ENCODE results near the gene OSBPL6. TPM values are rescaled to one million over a fixed set of nuclear protein-coding genes. Genes with fewer than 3 reads are reported as not detected.
"Not testable (repeated sequence)": the region's sequence is repeated elsewhere in the genome, so short reads cannot be mapped to it uniquely, and the experiment has no call there.

Gene OSBPL6
- total and polyA plus RNA-seq, 4 experiments from 2014 or later, result 0.14 to 0.49 (median 0.34) TPM

DNA sequence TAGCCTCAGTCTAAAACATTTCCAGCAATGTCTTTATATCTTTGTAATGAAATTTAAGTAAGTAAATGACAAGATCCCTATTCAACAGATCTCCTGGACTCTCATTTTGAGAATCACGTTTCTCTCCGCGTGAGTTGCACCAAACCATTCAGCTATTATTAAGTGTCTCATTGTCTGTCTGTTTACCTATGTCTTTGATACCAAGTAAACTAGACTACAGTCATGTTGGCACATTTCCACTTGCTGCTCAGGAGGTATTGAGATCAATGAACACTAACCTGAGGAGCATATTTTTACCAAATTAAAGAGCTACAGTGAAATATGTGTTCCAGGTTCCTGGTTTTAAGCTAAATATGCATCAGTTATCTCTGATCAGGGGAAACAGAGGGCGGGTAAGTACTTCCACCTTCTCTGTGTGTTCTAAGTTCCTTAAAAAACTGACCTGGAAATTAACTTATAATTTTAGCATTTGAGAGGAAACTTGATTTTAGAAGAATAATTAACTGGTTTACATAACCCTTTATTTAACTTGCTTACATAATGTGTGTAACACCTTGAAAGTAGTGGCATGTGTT is 125.8 kb downstream of the OSBPL6 start:
- Histone ChIP-seq H3K36me3 (ENCODE audit: insufficient read depth, low read length) (no peaks in the 10 kb centered on the region), H3K4me1 (ENCODE audit: insufficient read depth, low read length) (no peaks in the 10 kb centered on the region), H3K9me3 (ENCODE audit: control insufficient read depth in 1 of 2, low read length in 2 of 2) (no peaks in the 10 kb centered on the region), H3K4me3 (ENCODE audit: low read length in 2 of 2) (no peak overlapping the region), H3K27ac (ENCODE audit: low read depth, low read length) (no peak overlapping the region), H3K27me3 (ENCODE audit: insufficient read depth, low read length) (no peaks in the 10 kb centered on the region)
- Mint-ChIP-seq H3K27ac (no peak overlapping the region), H3K27me3 (peaks cover 12 to 14% of the 10 kb centered on the region in 2 donors), H3K4me1 (no peaks in the 10 kb centered on the region), H3K4me3 (no peak overlapping the region), H3K36me3 (no peaks in the 10 kb centered on the region), H3K9me3 (no peaks in the 10 kb centered on the region)
- ChIA-PET POLR2A (ENCODE audit: partially characterized antibody) (no interaction called here), CTCF (ENCODE audit: partially characterized antibody) (interaction anchor here (1.4 kb wide), 1 partner anchor 14 kb away, joined by 3 read pairs; no protein-coding TSS in a partner anchor)
- intact Hi-C loops (cut with micrococcal nuclease), result no loop called here
- DNase-seq, result no peak

- CTCF ChIA-PET (ENCODE audit: partially characterized antibody), result no interaction called here
- Histone ChIP-seq H3K4me1 (ENCODE audit: insufficient read depth, low read length) (no peaks in the 10 kb centered on the region), H3K9me3 (ENCODE audit: control insufficient read depth in 1 of 2, low read length in 2 of 2) (no peaks in the 10 kb centered on the region), H3K36me3 (ENCODE audit: insufficient read depth, low read length) (no peaks in the 10 kb centered on the region), H3K27ac (ENCODE audit: low read depth, low read length) (no peak overlapping the region), H3K27me3 (ENCODE audit: insufficient read depth, low read length) (no peaks in the 10 kb centered on the region), H3K4me3 (ENCODE audit: low read length in 2 of 2) (no peak overlapping the region)
- peaks cover 13 to 22% of the 10 kb centered on the region in 2 donors for H3K27me3 Mint-ChIP-seq
- no peaks in the 10 kb centered on the region for H3K36me3 Mint-ChIP-seq
- POLR2A ChIA-PET (ENCODE audit: partially characterized antibody), result no interaction called here
- intact Hi-C loops (cut with micrococcal nuclease), result no loop called here
- H3K9me3 Mint-ChIP-seq, result no peaks in the 10 kb centered on the region
- H3K4me3 Mint-ChIP-seq, result no peak overlapping the region
- DNase-seq, result no peak
- no peaks in the 10 kb centered on the region for H3K4me1 Mint-ChIP-seq
- H3K27ac Mint-ChIP-seq, result no peak overlapping the region
Observed at GRCh38 chr2:178322068-178322467, 127.8 kb downstream of the OSBPL6 start.

DNA sequence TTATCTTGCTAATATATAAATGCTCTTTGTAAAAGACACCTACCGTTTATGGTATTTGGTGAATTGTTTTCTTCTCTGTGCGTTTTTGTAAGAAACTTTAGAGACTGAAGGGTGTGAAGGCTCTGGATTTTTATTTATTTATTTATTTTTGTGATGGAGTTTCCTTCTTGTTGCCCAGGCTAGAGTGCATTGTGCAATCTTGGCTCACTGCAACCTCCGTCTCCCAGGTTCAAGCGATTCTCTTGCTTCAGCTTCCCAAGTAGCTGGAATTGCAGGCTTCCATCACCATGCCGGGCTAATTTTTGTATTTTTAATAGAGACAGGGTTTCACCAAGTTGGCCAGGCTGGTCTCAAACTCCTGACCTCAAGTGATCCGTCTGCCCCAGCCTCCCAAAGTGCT is 129.0 kb downstream of the OSBPL6 start:
- H3K27ac Mint-ChIP-seq; H3K27me3 ChIP-seq (ENCODE audit: insufficient read depth, low read length); CTCF ChIA-PET (ENCODE audit: partially characterized antibody); H3K36me3 Mint-ChIP-seq; H3K4me1 ChIP-seq (ENCODE audit: insufficient read depth, low read length); H3K36me3 ChIP-seq (ENCODE audit: insufficient read depth, low read length); H3K4me1 Mint-ChIP-seq; POLR2A ChIA-PET (ENCODE audit: partially characterized antibody); H3K27ac ChIP-seq (ENCODE audit: low read depth, low read length); H3K4me3 ChIP-seq (ENCODE audit: low read length in 2 of 2); intact Hi-C loops (cut with micrococcal nuclease); H3K9me3 Mint-ChIP-seq; H3K9me3 ChIP-seq (ENCODE audit: control insufficient read depth in 1 of 2, low read length in 2 of 2); H3K4me3 Mint-ChIP-seq; DNase-seq: not testable (repeated sequence)
- peaks cover 13 to 20% of the 10 kb centered on the region in 2 donors for H3K27me3 Mint-ChIP-seq

DNA sequence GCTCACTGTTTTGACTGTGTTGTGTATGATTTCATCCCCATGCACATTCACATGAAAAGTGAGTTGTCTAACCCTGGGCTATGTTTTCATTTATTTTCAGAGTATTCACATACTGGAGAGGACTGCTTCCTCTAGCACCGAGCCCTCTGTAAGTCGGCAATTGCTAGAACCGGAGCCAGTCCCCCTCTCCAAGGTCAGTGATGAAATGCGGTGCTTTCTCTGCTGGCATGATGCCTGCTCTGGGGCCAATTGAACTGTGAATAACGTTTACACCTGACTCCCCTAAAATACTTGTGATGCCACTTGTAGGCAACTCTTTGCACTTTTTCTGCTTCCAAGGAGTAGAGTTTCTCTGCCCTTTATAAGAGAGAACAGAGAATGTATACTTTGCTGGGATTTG is 129.8 kb downstream of the OSBPL6 start:
- Histone ChIP-seq H3K27ac (ENCODE audit: low read depth, low read length) (no peak overlapping the region), H3K4me3 (ENCODE audit: low read length in 2 of 2) (no peak overlapping the region), H3K9me3 (ENCODE audit: control insufficient read depth in 1 of 2, low read length in 2 of 2) (no peaks in the 10 kb centered on the region), H3K4me1 (ENCODE audit: insufficient read depth, low read length) (no peaks in the 10 kb centered on the region), H3K36me3 (ENCODE audit: insufficient read depth, low read length) (no peaks in the 10 kb centered on the region), H3K27me3 (ENCODE audit: insufficient read depth, low read length) (no peaks in the 10 kb centered on the region)
- H3K4me1 Mint-ChIP-seq, result no peaks in the 10 kb centered on the region
- ChIA-PET POLR2A (ENCODE audit: partially characterized antibody) (no interaction called here), CTCF (ENCODE audit: partially characterized antibody) (no interaction called here)
- no peaks in the 10 kb centered on the region for H3K9me3 Mint-ChIP-seq
- no peak for DNase-seq
- intact Hi-C loops (cut with micrococcal nuclease), result no loop called here
- no peak overlapping the region for H3K27ac Mint-ChIP-seq
- H3K36me3 Mint-ChIP-seq, result no peaks in the 10 kb centered on the region
- peaks cover 11 to 17% of the 10 kb centered on the region in 2 donors for H3K27me3 Mint-ChIP-seq
- H3K4me3 Mint-ChIP-seq, result no peak overlapping the region

DNA sequence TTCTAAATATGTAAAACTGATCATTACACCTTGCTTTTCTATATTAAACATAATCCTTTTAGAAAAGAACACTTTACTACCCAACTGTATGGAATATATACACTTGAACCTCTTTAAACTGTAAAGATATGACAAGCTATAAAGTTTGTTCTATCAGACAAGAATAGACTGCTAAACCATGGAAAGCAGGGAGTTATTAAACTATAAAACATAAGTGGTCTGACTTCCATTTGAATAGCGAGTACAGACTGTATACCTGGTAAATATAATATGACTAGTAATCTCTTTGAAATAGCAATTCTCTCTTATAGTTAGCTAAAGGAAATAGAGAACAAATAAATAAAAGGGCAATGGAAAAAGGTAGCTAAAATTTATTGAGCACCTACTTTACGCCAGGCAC is 131.0 kb downstream of the OSBPL6 start:
- Histone ChIP-seq H3K4me1 (ENCODE audit: insufficient read depth, low read length) (no peaks in the 10 kb centered on the region), H3K27ac (ENCODE audit: low read depth, low read length) (no peak overlapping the region), H3K9me3 (ENCODE audit: control insufficient read depth in 1 of 2, low read length in 2 of 2) (no peaks in the 10 kb centered on the region), H3K36me3 (ENCODE audit: insufficient read depth, low read length) (no peaks in the 10 kb centered on the region), H3K4me3 (ENCODE audit: low read length in 2 of 2) (no peak overlapping the region), H3K27me3 (ENCODE audit: insufficient read depth, low read length) (peaks cover 2% of the 10 kb centered on the region)
- H3K36me3 Mint-ChIP-seq, result no peaks in the 10 kb centered on the region
- no peaks in the 10 kb centered on the region for H3K4me1 Mint-ChIP-seq
- H3K27me3 Mint-ChIP-seq, result peaks cover 8 to 20% of the 10 kb centered on the region in 2 donors
- peaks cover 0 to 3% (median 0%) of the 10 kb centered on the region in 8 donors for H3K9me3 Mint-ChIP-seq
- DNase-seq, result no peak
- intact Hi-C loops (cut with micrococcal nuclease), result no loop called here
- no peak overlapping the region for H3K27ac Mint-ChIP-seq
- H3K4me3 Mint-ChIP-seq, result no peak overlapping the region
- ChIA-PET POLR2A (ENCODE audit: partially characterized antibody) (no interaction called here), CTCF (ENCODE audit: partially characterized antibody) (no interaction called here)

DNA sequence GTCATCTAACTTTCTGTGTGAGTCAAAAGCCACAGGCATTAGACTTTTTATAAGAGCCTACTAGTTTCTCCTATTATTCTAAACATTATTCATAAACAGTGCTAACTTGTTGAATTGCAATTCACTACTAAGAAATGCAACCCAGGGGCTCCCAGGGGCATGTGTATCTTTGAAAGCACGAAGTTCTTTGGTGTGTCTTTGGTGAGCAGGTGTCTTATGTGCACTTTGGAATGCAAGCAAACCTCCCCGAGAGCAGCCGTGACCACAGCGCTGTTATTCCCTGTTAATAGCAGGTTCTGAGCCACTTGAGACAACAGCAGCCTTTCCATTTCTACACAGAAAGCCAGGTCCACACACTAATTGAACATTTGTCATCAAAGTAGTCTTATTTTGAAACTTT is 133.2 kb downstream of the OSBPL6 start:
- Mint-ChIP-seq H3K27me3 (peaks cover 6 to 16% of the 10 kb centered on the region in 2 donors), H3K4me1 (no peaks in the 10 kb centered on the region), H3K9me3 (peaks cover 0 to 3% (median 0%) of the 10 kb centered on the region in 8 donors), H3K4me3 (no peak overlapping the region), H3K36me3 (no peaks in the 10 kb centered on the region), H3K27ac (no peak overlapping the region)
- no peak for DNase-seq
- Histone ChIP-seq H3K4me1 (ENCODE audit: insufficient read depth, low read length) (no peaks in the 10 kb centered on the region), H3K36me3 (ENCODE audit: insufficient read depth, low read length) (no peaks in the 10 kb centered on the region), H3K27me3 (ENCODE audit: insufficient read depth, low read length) (peaks cover 5% of the 10 kb centered on the region), H3K27ac (ENCODE audit: low read depth, low read length) (no peak overlapping the region), H3K9me3 (ENCODE audit: control insufficient read depth in 1 of 2, low read length in 2 of 2) (no peaks in the 10 kb centered on the region), H3K4me3 (ENCODE audit: low read length in 2 of 2) (no peak overlapping the region)
- CTCF ChIA-PET (ENCODE audit: partially characterized antibody), result no interaction called here
- intact Hi-C loops (cut with micrococcal nuclease), result no loop called here
- POLR2A ChIA-PET (ENCODE audit: partially characterized antibody), result no interaction called here

DNA sequence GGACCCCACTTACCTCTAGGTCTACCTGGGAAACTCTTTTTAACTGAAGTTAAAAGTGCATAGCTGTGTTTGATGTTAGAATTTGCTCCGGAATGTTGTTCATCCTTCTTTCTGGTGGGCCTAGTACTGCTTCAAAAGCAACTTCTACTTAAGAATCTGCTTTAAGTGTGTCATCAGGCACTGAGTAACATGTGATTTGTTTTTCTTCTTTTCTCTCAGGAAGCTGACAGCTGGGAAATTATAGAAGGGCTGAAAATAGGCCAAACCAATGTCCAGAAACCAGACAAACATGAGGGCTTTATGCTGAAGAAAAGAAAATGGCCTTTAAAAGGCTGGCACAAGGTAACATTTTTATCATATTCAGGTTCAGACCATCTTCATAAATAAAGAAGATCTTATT is 133.7 kb downstream of the OSBPL6 start:
- Histone ChIP-seq H3K4me1 (ENCODE audit: insufficient read depth, low read length) (no peaks in the 10 kb centered on the region), H3K9me3 (ENCODE audit: control insufficient read depth in 1 of 2, low read length in 2 of 2) (no peaks in the 10 kb centered on the region), H3K27ac (ENCODE audit: low read depth, low read length) (no peak overlapping the region), H3K4me3 (ENCODE audit: low read length in 2 of 2) (no peak overlapping the region), H3K27me3 (ENCODE audit: insufficient read depth, low read length) (peaks cover 5% of the 10 kb centered on the region), H3K36me3 (ENCODE audit: insufficient read depth, low read length) (no peaks in the 10 kb centered on the region)
- no peaks in the 10 kb centered on the region for H3K4me1 Mint-ChIP-seq
- ChIA-PET POLR2A (ENCODE audit: partially characterized antibody) (no interaction called here), CTCF (ENCODE audit: partially characterized antibody) (no interaction called here)
- H3K4me3 Mint-ChIP-seq, result no peak overlapping the region
- H3K27ac Mint-ChIP-seq, result no peak overlapping the region
- no peaks in the 10 kb centered on the region for H3K36me3 Mint-ChIP-seq
- intact Hi-C loops (cut with micrococcal nuclease), result no loop called here
- peaks cover 0 to 3% (median 0%) of the 10 kb centered on the region in 8 donors for H3K9me3 Mint-ChIP-seq
- no peak for DNase-seq
- H3K27me3 Mint-ChIP-seq, result peaks cover 6 to 16% of the 10 kb centered on the region in 2 donors
